K562 (cell line): ENCODE measurements around the gene ASCC1. TPM values are rescaled to one million over a fixed set of nuclear protein-coding genes. Genes with fewer than 3 reads are reported as not detected.

Experiments used
- ATAC-seq: fragments of 200-7000 bp; cut with Tn5 transposase; 3 replicates; pipeline ENCODE4 v1.9.1; 2020; ENCODE audit warnings: moderate library complexity
- BruUV-seq: library from RNA; stranded (reverse); fragments of 400-500 nt; replicated peaks from 2 replicates; lab custom pipeline; 2021; lab: Mats Ljungman, UMichigan
- CTCF ChIA-PET: fragments of 300-600 bp; formaldehyde crosslinking; extraction: SDS; loops from one replicate; lab custom pipeline; 2021; ENCODE audit warnings: low intra/inter-chr PET ratio; lab: Yijun Ruan, JAX
- POLR2A ChIA-PET: fragments of 300-600, 350-650 bp; sonication (Branson Sonifier 250); formaldehyde crosslinking; extraction: SDS; loops from one replicate; lab custom pipeline; 2021; ENCODE audit warnings: antibody characterized with exemption, inconsistent platforms; lab: Yijun Ruan, JAX
- DNase-seq, 4 experiments: peaks; one replicate each; pipeline versions ENCODE4 v3.0.0 to v3.0.0-alpha.2; 2011 to 2018; ENCODE audit warnings: low spot score in 3 of 4, mixed read lengths in 3 of 4; ENCODE audit errors: extremely low read depth in 1 of 4
- FAIRE-seq: peaks from 2 replicates; lab custom pipeline; 2011; peaks lifted over from hg19 to GRCh38; lab: Jason Lieb, UNC
- H2AFZ ChIP-seq: 2 replicates; pipeline ENCODE4 v1.6.0; 2011; ENCODE audit warnings: low read depth, low read length, control low read depth, inconsistent platforms
- H3K27ac ChIP-seq: fragments of 200-600 bp; 3 replicates; pipeline ENCODE4 v1.8.0; 2011; ENCODE audit warnings: low read depth, mild to moderate bottlenecking, control low read depth, inconsistent platforms, low read length, moderate library complexity, mixed read lengths; ENCODE audit errors: extremely low read depth
- H3K27me3 ChIP-seq, 2 experiments: fragments of 300-600 bp in 1 of 2; 2 replicates in 1 of 2; 3 replicates in 1 of 2; pipeline versions ENCODE4 v1.6.0 to v1.8.0; 2011; ENCODE audit warnings: inconsistent platforms in 2 of 2, low read length in 2 of 2, mild to moderate bottlenecking in 1 of 2, mixed read lengths in 1 of 2, moderate library complexity in 1 of 2; ENCODE audit not compliant: control insufficient read depth in 2 of 2, insufficient read depth in 2 of 2
- H3K36me3 ChIP-seq: fragments of 300-600 bp; 3 replicates; pipeline ENCODE4 v1.8.0; 2011; ENCODE audit warnings: mild to moderate bottlenecking, low read length, inconsistent platforms; ENCODE audit not compliant: control insufficient read depth, insufficient read depth
- H3K4me1 ChIP-seq, 2 experiments: fragments of 200-600 bp in 1 of 2; replicated peaks in 1 of 2; 2 replicates in 1 of 2; 3 replicates in 1 of 2; pipeline versions ENCODE4 v1.5.1 to v1.8.0; 2011; ENCODE audit warnings: inconsistent platforms in 2 of 2, low read length in 2 of 2, mild to moderate bottlenecking in 1 of 2, mixed read lengths in 1 of 2, moderate library complexity in 1 of 2; ENCODE audit not compliant: control insufficient read depth in 2 of 2, insufficient read depth in 2 of 2
- H3K4me2 ChIP-seq: 2 replicates; pipeline ENCODE4 v1.6.1; 2011; ENCODE audit warnings: low read length, control low read depth, inconsistent platforms, mixed read lengths; ENCODE audit not compliant: insufficient read depth
- H3K4me3 ChIP-seq: fragments of 200-600 bp; sonication (generic), shearing (Covaris generic); 2 replicates; pipeline ENCODE4 v1.5.1; 2016; ENCODE audit warnings: control low read depth, inconsistent platforms
- H3K79me2 ChIP-seq: fragments of 200-600 bp; 3 replicates; pipeline ENCODE4 v1.8.0; 2011; ENCODE audit warnings: low read length, inconsistent platforms; ENCODE audit not compliant: control insufficient read depth, insufficient read depth
- H3K9ac ChIP-seq, 2 experiments: 2 replicates each; pipeline versions ENCODE4 v1.6.0 to v1.6.1; 2011; ENCODE audit warnings: low read depth in 2 of 2, low read length in 2 of 2, control low read depth in 1 of 2, inconsistent platforms in 1 of 2, mild to moderate bottlenecking in 1 of 2, mixed read lengths in 1 of 2; ENCODE audit not compliant: insufficient read depth in 1 of 2
- H3K9me1 ChIP-seq: one replicate; pipeline ENCODE4 v1.6.0; 2011; ENCODE audit warnings: inconsistent platforms, mild to moderate bottlenecking, low read length, moderate library complexity; ENCODE audit not compliant: control insufficient read depth, insufficient read depth
- H3K9me3 ChIP-seq: replicated peaks from 2 replicates; pipeline ENCODE4 v1.5.1; 2011; ENCODE audit warnings: low read depth, low read length, inconsistent platforms; ENCODE audit not compliant: control insufficient read depth, insufficient read depth
- H4K20me1 ChIP-seq: replicated peaks from 2 replicates; pipeline ENCODE4 v1.6.1; 2011; ENCODE audit warnings: low read length, inconsistent platforms, mixed read lengths; ENCODE audit not compliant: control insufficient read depth, insufficient read depth
- CBX3 ChIP-seq, 2 experiments: IDR thresholded peaks; 1 replicate in 1 of 2; 2 replicates in 1 of 2; pipeline ENCODE4 v1.6.1; 2012; ENCODE audit warnings: inconsistent platforms in 2 of 2, low read length in 2 of 2, borderline replicate concordance in 1 of 2, control low read depth in 1 of 2
- CC2D1A ChIP-seq: fragments of 450-650 bp; IDR thresholded peaks from 2 replicates; pipeline ENCODE4 v1.6.1; 2017; ENCODE audit warnings: mild to moderate bottlenecking
- RBM25 ChIP-seq: fragments of 200-400 bp; formaldehyde crosslinking; IDR thresholded peaks from 2 replicates; pipeline ENCODE4 v1.6.1; 2018; ENCODE audit warnings: low read length, low read depth, moderate library complexity; ENCODE audit not compliant: severe bottlenecking
- SMARCA5 ChIP-seq: fragments of 450-650 bp; IDR thresholded peaks from 2 replicates; pipeline ENCODE4 v1.6.1; 2016
- TRIM28 ChIP-seq: fragments of 450-650 bp; IDR thresholded peaks from 2 replicates; pipeline ENCODE4 v1.6.1; 2017
- WHSC1 ChIP-seq: IDR thresholded peaks from one replicate; pipeline ENCODE4 v1.6.1; 2012; ENCODE audit warnings: low read length, control low read depth, inconsistent platforms
- ZNF354B ChIP-seq: fragments of 250-450 bp; sonication (Bioruptor Pico); IDR thresholded peaks from 2 replicates; pipeline ENCODE4 v1.4.0; 2020
- ZNF507 ChIP-seq: conservative IDR thresholded peaks from 2 replicates; pipeline ENCODE4 v1.6.1; 2017; ENCODE audit warnings: missing genetic modification characterization, missing compliant biosample characterization
- WGBS: fragments of 100-300 bp; shearing (Covaris generic); methylation state at CpG from one replicate; pipeline ENCODE4 v1.1.6; 2016; ENCODE audit warnings: low coverage, mixed read lengths; ENCODE audit not compliant: insufficient coverage; ENCODE audit errors: missing lambda C conversion rate; 5-methylcytosine and 5-hydroxymethylcytosine counted together
- in situ Hi-C: fragments of 300-500 bp; cut with MboI; formaldehyde crosslinking; loops from 4 replicates; pipeline ENCODE4 v1.15.0; 2018; ENCODE audit warnings: inconsistent platforms, mixed read lengths
- intact Hi-C: fragments of 100-400 bp; cut with micrococcal nuclease; formaldehyde crosslinking; loops from 2 replicates; pipeline ENCODE4 v1.14.2; 2022
- polyA plus RNA-seq, 8 experiments: library from polyadenylated mRNA; depleted of rRNA in 4 of 8; stranded (reverse) in 5 of 8; unstranded in 3 of 8; fragments of >200 nt; fragmentation: Nextera tagmentation in 2 of 8; fragmentation: Illumina TruSeq in 1 of 8; extraction: Ambion mirVana in 2 of 8; extraction: Trizol in 1 of 8; gene quantifications; 2 replicates each; pipeline versions ENCODE4 v1.2.1 to v1.2.3, GENCODE V29; 2011 to 2014; ENCODE audit warnings: inconsistent platforms in 1 of 8, missing spikeins in 1 of 8
- total RNA-seq, 7 experiments: library from RNA; depleted of rRNA in 6 of 7; stranded (reverse); fragments of >200 nt in 6 of 7; fragmentation: Illumina TruSeq in 2 of 7; extraction: Trizol in 2 of 7; gene quantifications; 2 replicates each; pipeline versions ENCODE4 v1.2.1 to v1.2.3, GENCODE V29; 2011 to 2021; ENCODE audit warnings: low replicate concordance in 1 of 7
- TF ChIP-seq, protein P1 (sequence below): IDR thresholded peaks from 2 replicates; pipeline ENCODE4 v1.6.1; 2016; ENCODE audit warnings: missing genetic modification characterization, missing compliant biosample characterization

ASCC1 gene
- total and polyA plus RNA-seq, 9 of the 15 experiments (the other 6 are each of a cell fraction or from before 2014, with no cell fraction given), result 31.7 to 73.3 (median 52.8) TPM

DNA sequence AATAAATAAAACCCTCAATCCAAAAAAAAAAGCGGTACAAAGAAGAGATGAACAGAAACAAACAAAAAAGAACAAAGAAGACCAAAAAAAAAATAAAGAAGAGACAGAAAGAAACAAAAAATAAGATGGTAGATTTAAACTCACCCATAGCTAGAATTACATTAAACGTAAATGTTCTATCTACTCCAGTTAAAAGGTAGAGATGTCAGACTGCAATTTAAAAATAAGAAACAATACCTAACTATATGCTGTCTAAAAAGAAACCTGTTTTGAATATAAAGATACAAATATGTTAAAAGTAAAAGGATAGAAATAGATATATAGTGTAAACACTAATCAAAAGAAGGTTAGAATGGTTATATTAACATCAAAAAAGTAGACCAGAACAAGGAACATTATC is 31.9 kb downstream of the ASCC1 start:
- ChIA-PET CTCF (no interaction called here), POLR2A (no interaction called here)
- H3K27ac ChIP-seq, result no peak overlapping the region
- no peak overlapping the region for H3K4me3 ChIP-seq
- BruUV-seq, result no TSS peak
- no peaks in the 10 kb centered on the region for H4K20me1 ChIP-seq
- no peak overlapping the region for H2AFZ ChIP-seq
- ATAC-seq, result no peak
- no peaks in the 10 kb centered on the region for H3K79me2 ChIP-seq
- TF ChIP-seq SMARCA5 (peak; percentile 63; the same call in 1 of the 2 replicates), CC2D1A (no peak), ZNF354B (CRISPR knock-in tag) (peak; percentile 83), CBX3 (IDR thresholded peaks at IDR 0.05; ENCODE audit: borderline replicate concordance in 1 of 2, low read length in 2 of 2) (peak in 1 of 2 experiments; percentile 94; a peak in 2 of 3 replicates), RBM25 (peak; percentile 66), TRIM28 (peak; percentile 50; the same call in 1 of the 2 replicates), WHSC1 (no peak), ZNF507 (tag) (peak; percentile 99)
- TF ChIP-seq, protein P1, sequence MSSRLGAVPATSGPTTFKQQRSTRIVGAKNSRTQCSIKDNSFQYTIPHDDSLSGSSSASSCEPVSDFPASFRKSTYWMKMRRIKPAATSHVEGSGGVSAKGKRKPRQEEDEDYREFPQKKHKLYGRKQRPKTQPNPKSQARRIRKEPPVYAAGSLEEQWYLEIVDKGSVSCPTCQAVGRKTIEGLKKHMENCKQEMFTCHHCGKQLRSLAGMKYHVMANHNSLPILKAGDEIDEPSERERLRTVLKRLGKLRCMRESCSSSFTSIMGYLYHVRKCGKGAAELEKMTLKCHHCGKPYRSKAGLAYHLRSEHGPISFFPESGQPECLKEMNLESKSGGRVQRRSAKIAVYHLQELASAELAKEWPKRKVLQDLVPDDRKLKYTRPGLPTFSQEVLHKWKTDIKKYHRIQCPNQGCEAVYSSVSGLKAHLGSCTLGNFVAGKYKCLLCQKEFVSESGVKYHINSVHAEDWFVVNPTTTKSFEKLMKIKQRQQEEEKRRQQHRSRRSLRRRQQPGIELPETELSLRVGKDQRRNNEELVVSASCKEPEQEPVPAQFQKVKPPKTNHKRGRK (tag), result peak; percentile 59
- no peaks in the 10 kb centered on the region; a peak in 1 of 5 replicates for H3K4me1 ChIP-seq
- no peaks in the 10 kb centered on the region for H3K27me3 ChIP-seq
- H3K9me1 ChIP-seq, result no peaks in the 10 kb centered on the region
- no peak overlapping the region for H3K9ac ChIP-seq
- no peak overlapping the region for H3K4me2 ChIP-seq
- 85% methylated on average over 2 of the region's 2 CpGs for WGBS
- intact Hi-C loops, result no loop called here
- no peak for DNase-seq
- FAIRE-seq, result no peak
- H3K36me3 ChIP-seq, result peaks cover 7% of the 10 kb centered on the region; the same call in 1 of the 3 replicates
- no peaks in the 10 kb centered on the region for H3K9me3 ChIP-seq
- in situ Hi-C loops, result no loop called here
